OCI-LY7 (cell line): Measurements from ENCODE around the gene HSD17B2. TPM values are rescaled to one million over a fixed set of nuclear protein-coding genes. Genes with fewer than 3 reads are reported as not detected.

ENCODE experiments used
- Bru-seq: library from RNA; stranded (reverse); fragments of 400-500 nt; gene quantifications from one replicate; lab custom pipeline; 2021; lab: Mats Ljungman, UMichigan
- BruChase-seq, 2 experiments: library from RNA; stranded (reverse); fragments of 400-500 nt; gene quantifications; one replicate each; lab custom pipeline; 2021; lab: Mats Ljungman, UMichigan
- BruUV-seq: library from RNA; stranded (reverse); fragments of 400-500 nt; replicated peaks from 2 replicates; lab custom pipeline; 2021; lab: Mats Ljungman, UMichigan
- CTCF ChIA-PET: fragments of 300-600 bp; sonication (Branson Sonifier 250); formaldehyde crosslinking; loops from one replicate; lab custom pipeline; 2022; ENCODE audit warnings: antibody characterized with exemption; ENCODE audit not compliant: unreplicated experiment; lab: Charles Lee
- POLR2A ChIA-PET: fragments of 300-600 bp; sonication (Branson Sonifier 250); formaldehyde crosslinking; loops from one replicate; lab custom pipeline; 2022; ENCODE audit warnings: antibody characterized with exemption; lab: Charles Lee
- DNase-seq: peaks from one replicate; pipeline ENCODE4 v3.0.0-alpha.2; 2015; ENCODE audit warnings: low spot score
- H2AFZ ChIP-seq: fragments of 200-600 bp; sonication (generic), shearing (Covaris generic); 2 replicates; pipeline ENCODE4 v1.6.1; 2014; ENCODE audit warnings: mild to moderate bottlenecking, antibody characterized with exemption, low read length, moderate library complexity
- H3K27ac ChIP-seq: fragments of 200-600 bp; sonication (generic); 2 replicates; pipeline ENCODE4 v1.5.1; 2014; ENCODE audit warnings: mixed run types, low read depth, mild to moderate bottlenecking, moderate library complexity, low read length, inconsistent platforms; ENCODE audit not compliant: poor library complexity, severe bottlenecking
- H3K36me3 ChIP-seq: fragments of 200-600 bp; sonication (generic); 2 replicates; pipeline ENCODE4 v1.6.1; 2014; ENCODE audit warnings: mild to moderate bottlenecking, antibody characterized with exemption, low read length, moderate library complexity, mixed read lengths; ENCODE audit not compliant: insufficient read depth
- H3K4me1 ChIP-seq: fragments of 200-600 bp; sonication (generic); 2 replicates; pipeline ENCODE4 v1.5.1; 2014; ENCODE audit warnings: mild to moderate bottlenecking, low read length; ENCODE audit not compliant: insufficient read depth, poor library complexity, severe bottlenecking
- H3K4me2 ChIP-seq: fragments of 200-600 bp; sonication (generic); 2 replicates; pipeline ENCODE4 v1.6.1; 2014; ENCODE audit warnings: mild to moderate bottlenecking, low read length
- H3K4me3 ChIP-seq: fragments of 200-600 bp; sonication (generic); 2 replicates; pipeline ENCODE4 v1.5.1; 2014; ENCODE audit warnings: mild to moderate bottlenecking, low read depth, low read length; ENCODE audit not compliant: poor library complexity, severe bottlenecking
- H3K79me2 ChIP-seq: fragments of 200-600 bp; sonication (generic); 2 replicates; pipeline ENCODE4 v1.6.1; 2016; ENCODE audit warnings: low read depth, mild to moderate bottlenecking, low read length, moderate library complexity, mixed read lengths; ENCODE audit not compliant: insufficient read depth
- H3K9me2 ChIP-seq: fragments of 200-600 bp; sonication (generic); 2 replicates; pipeline ENCODE4 v1.6.1; 2016; ENCODE audit warnings: mild to moderate bottlenecking, low read length, mixed read lengths; ENCODE audit not compliant: insufficient read depth
- H3K9me3 ChIP-seq: fragments of 200-600 bp; sonication (generic); 2 replicates; pipeline ENCODE4 v1.6.1; 2014; ENCODE audit warnings: mild to moderate bottlenecking, mixed run types, low read length, mixed read lengths
- H4K20me1 ChIP-seq: fragments of 200-600 bp; sonication (generic); 2 replicates; pipeline ENCODE4 v1.6.1; 2014; ENCODE audit warnings: mild to moderate bottlenecking, antibody characterized with exemption, low read length, moderate library complexity, mixed read lengths; ENCODE audit not compliant: insufficient read depth
- CTCF ChIP-seq: fragments of 200-600 bp; sonication (generic); conservative IDR thresholded peaks from 2 replicates; pipeline ENCODE4 v1.5.1; 2014; ENCODE audit warnings: mild to moderate bottlenecking, antibody characterized with exemption, low read length, moderate library complexity, mixed read lengths
- EZH2phosphoT487 ChIP-seq: fragments of 200-600 bp; sonication (generic); IDR thresholded peaks from 2 replicates; pipeline ENCODE4 v1.6.1; 2018; ENCODE audit warnings: low read depth, borderline replicate concordance, mild to moderate bottlenecking, mixed run types, antibody characterized with exemption, low read length, moderate library complexity, mixed read lengths
- intact Hi-C: fragments of 100-400 bp; cut with micrococcal nuclease; formaldehyde crosslinking; loops from one replicate; pipeline ENCODE4 v1.10.0; 2022; ENCODE audit not compliant: unreplicated experiment
- long read RNA-seq: library from polyadenylated mRNA; stranded (forward); transcript quantifications from one replicate; pipeline ENCODE4 v2.0.0, GENCODE V29; 2022
- total RNA-seq, 2 experiments: library from RNA; depleted of rRNA in 1 of 2; stranded (reverse); fragments of >200 nt in 1 of 2; shearing (Covaris generic) in 1 of 2; gene quantifications; 2 replicates each; pipeline ENCODE4 v1.2.3, GENCODE V29; 2014 to 2022

The HSD17B2 gene
- total RNA-seq (2014; rRNA removed; shearing (Covaris generic)) (not detected in 2 replicates), total RNA-seq (2022) (not detected in 2 replicates), Bru-seq, nascent RNA (percentile 6 among the genes with signal in this experiment), BruChase-seq, experiment 1, labeled RNA remaining after a 6-hour chase (percentile 7 among the genes with signal in this experiment), BruChase-seq, experiment 2, labeled RNA remaining after a 2-hour chase (percentile 2 among the genes with signal in this experiment)
- long read RNA-seq = 0 reads

- CTCF ChIA-PET = no interaction called here
- H3K36me3 ChIP-seq = no peaks in the 10 kb centered on the region
- no peak within 1 kb of the TSS for H3K4me2 ChIP-seq
- BruUV-seq = no TSS peak
- no peaks in the 10 kb centered on the region for H3K79me2 ChIP-seq
- H3K9me2 ChIP-seq = no peaks in the 10 kb centered on the region
- no peak for DNase-seq
- no peak within 1 kb of the TSS for H3K4me3 ChIP-seq
- no peak within 1 kb of the TSS for H2AFZ ChIP-seq
- intact Hi-C loops = no loop called here
- no peak within 1 kb of the TSS for H3K27ac ChIP-seq
- no peaks in the 10 kb centered on the region for H3K4me1 ChIP-seq
- H3K9me3 ChIP-seq = no peaks in the 10 kb centered on the region
- H4K20me1 ChIP-seq = no peaks in the 10 kb centered on the region
- TF ChIP-seq CTCF = no peak
- POLR2A ChIA-PET = no interaction called here
These were observed at the start of gene HSD17B2 for GRCh38 chr16:82034981-82035612. Gene HSD17B2, plus strand, starts transcription at chr16:82035253. Its CDS starts 172 bp downstream, at chr16:82035425.

- Histone ChIP-seq H3K9me3 (no peaks in the 10 kb centered on the region), H2AFZ (no peak overlapping the region), H3K4me3 (no peak overlapping the region), H4K20me1 (no peaks in the 10 kb centered on the region), H3K79me2 (no peaks in the 10 kb centered on the region), H3K36me3 (no peaks in the 10 kb centered on the region), H3K9me2 (no peaks in the 10 kb centered on the region), H3K4me2 (no peak overlapping the region), H3K4me1 (no peaks in the 10 kb centered on the region), H3K27ac (no peak overlapping the region)
- no peak for DNase-seq
- TF ChIP-seq CTCF (no peak), EZH2phosphoT487 (no peak)
- intact Hi-C loops = no loop called here
- CTCF ChIA-PET = no interaction called here
- POLR2A ChIA-PET = interaction anchor here (0.6 kb wide), 1 partner anchor 22 kb away, joined by 3 read pairs; no protein-coding TSS in a partner anchor
- no TSS peak for BruUV-seq
These were observed 47.9 kb upstream of the HSD17B2 start for GRCh38 chr16:81987121-81987520.

- TF ChIP-seq CTCF (no peak), EZH2phosphoT487 (no peak)
- Histone ChIP-seq H3K9me2 (no peaks in the 10 kb centered on the region), H3K4me3 (no peak overlapping the region), H3K4me2 (no peak overlapping the region), H2AFZ (no peak overlapping the region), H3K4me1 (no peaks in the 10 kb centered on the region), H4K20me1 (no peaks in the 10 kb centered on the region), H3K79me2 (no peaks in the 10 kb centered on the region), H3K36me3 (no peaks in the 10 kb centered on the region), H3K9me3 (no peaks in the 10 kb centered on the region), H3K27ac (no peak overlapping the region)
- intact Hi-C loops = no loop called here
- CTCF ChIA-PET = no interaction called here
- no peak for DNase-seq
- POLR2A ChIA-PET = no interaction called here
- BruUV-seq = no TSS peak
These were observed 47.3 kb upstream of the HSD17B2 start for GRCh38 chr16:81987706-81988105.
